UCSD-AML1 (cell line): Measurements from ENCODE around the gene LDHA.
"Not testable (repeated sequence)": the region's sequence is repeated elsewhere in the genome, so short reads cannot be mapped to it uniquely, and the experiment has no call there.

Experiments
- DNase-seq: peaks from one replicate; lab custom pipeline; 2025; ENCODE audit not compliant: unreplicated experiment; lab: John Stamatoyannopoulos, UW

The LDHA gene

GRCh38 chr11:18393581-18394274 lies 635 bp upstream of the LDHA start:
- DNase-seq, result no peak

DNA sequence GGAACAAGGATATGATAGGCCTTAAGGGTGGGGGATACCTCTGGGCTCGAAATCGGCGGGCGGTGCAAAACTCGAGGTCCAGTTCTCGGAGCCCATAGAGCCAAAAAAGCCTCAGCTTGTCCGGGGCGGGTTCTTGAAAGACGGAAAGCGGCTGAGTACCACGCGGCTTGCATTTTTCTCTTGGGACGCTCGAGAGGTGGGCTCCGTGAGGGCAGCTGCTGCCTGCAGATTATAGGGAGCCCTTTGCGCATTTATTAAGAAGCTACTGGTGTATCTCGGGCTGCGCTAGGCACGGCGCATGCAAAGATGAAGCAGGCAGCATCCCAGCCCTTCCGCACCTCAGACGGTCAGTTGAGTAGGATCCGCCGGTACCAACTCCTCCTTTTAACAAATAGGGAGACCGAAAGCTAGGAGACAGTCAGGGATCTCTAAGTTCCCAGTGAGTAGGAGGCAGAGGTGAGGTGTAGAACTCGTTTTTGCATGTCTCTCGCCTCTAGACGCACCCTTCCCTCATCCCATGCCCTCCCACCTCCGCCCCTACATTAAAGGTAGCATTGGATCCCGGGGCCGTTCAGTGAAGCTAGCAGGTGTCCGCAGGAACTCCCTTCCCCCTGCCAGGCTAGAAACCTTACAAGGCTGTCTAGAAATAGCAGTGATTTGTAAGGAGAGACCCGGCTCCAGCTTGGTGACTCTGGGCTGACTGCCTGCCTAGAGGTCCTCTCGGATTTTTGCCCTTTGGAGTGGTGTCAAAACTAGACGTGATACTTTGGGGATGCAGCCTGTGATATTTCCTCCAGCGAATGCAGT lies 768 bp downstream of the LDHA start:
- DNase-seq, result no peak

GRCh38 chr11:18395735-18396504 lies 1.6 kb downstream of the LDHA start:
- peak; percentile 99 for DNase-seq

- DNase-seq, result no peak
These were observed 3.6 kb downstream of the LDHA start for GRCh38 chr11:18397921-18398320.

DNA sequence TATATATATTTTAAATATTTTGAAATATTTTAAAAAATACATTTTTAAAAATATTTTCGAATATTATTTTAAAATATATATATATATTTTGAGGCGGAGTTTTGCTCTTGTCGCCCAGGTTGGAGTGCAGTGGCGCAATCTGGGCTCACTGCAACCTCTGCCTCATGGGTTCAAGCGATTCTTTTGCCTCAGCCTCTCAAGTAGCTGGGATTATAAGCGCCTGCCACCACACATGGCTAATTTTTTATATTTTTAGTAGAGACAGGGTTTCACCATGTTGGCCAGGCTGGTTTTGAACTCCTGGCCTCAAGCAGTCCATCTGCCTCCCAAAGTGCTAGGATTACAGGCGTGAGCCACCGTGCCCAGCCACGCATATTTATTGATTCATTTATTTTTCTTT lies 6.7 kb downstream of the LDHA start:
- DNase-seq, result not testable (repeated sequence)

DNA sequence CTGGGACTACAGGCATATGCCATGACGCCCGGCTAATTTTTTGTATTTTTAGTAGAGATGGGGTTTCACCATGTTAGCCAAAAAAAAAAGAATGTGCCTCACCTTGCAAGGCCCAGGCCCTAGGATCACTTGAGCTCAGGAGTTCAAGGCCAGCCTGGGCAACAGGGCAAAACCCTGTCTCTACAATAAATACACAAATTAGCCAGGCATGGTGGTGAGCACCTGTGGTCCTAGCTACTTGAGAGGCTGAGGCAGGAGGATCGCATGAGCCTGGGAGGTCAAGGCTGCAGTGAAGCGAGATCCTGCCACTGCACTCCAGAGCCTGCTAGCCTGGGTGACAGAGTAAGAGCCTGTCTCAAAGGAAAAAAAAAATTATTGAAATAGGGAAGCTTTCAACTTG lies 9.7 kb downstream of the LDHA start:
- no peak for DNase-seq

DNA sequence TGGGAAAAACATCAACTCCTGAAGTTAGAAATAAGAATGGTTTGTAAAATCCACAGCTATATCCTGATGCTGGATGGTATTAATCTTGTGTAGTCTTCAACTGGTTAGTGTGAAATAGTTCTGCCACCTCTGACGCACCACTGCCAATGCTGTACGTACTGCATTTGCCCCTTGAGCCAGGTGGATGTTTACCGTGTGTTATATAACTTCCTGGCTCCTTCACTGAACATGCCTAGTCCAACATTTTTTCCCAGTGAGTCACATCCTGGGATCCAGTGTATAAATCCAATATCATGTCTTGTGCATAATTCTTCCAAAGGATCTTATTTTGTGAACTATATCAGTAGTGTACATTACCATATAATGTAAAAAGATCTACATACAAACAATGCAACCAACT lies 13.0 kb downstream of the LDHA start:
- DNase-seq, result not testable (repeated sequence)

DNA sequence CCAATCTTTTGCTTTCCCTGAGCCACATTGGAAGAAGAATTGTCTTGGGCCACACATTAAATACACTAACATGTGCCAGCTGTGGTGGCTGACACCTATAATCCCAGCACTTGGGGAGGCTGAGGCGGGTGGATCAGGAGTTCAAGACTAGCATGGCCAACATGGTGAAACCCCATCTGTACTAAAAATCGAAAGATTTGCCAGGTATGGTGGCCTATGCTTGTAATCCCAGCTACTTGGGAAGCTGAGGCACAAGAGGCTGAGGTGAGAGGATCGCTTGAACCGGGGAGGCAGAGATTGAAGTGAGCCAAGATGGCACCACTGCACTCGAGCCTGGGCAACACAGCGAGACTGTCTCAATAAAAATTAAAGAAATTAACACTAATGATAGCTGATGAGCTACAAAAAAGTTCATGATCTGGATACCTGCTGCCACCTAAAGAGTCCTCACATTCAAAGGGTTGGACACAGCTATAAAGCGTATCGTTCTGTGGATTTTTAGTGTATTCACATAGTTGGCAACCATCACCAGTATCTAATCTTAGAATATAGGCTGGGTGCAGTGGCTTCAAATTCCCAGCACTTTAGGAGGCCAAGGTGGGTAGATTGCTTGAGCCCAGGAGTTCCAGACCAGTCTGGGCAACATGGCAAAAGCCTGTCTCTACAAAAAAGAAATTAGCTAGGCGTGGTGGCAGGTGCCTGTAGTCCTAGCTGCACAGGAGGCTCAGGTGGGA lies 14.4 kb downstream of the LDHA start:
- DNase-seq, result no peak

DNA sequence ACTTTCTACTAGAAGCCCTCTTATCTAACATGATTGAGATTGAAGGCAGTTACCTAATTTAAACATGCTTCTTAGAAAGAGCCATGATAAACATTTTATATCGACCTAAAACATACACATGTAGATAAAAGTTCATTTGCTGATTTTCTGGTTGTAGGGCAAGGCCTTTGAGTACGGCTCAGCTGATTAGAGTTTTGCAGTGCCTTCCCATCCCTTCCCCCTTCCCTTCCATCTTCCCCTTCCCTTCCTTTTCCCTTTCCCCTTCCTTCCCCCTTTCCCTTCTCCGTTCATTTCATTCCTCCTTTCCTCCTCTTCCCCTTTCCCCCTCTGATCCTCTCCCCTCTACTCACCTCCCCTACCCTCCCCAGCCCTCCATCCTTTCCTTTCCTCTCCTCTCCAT lies 22.1 kb downstream of the LDHA start:
- no peak for DNase-seq

DNA sequence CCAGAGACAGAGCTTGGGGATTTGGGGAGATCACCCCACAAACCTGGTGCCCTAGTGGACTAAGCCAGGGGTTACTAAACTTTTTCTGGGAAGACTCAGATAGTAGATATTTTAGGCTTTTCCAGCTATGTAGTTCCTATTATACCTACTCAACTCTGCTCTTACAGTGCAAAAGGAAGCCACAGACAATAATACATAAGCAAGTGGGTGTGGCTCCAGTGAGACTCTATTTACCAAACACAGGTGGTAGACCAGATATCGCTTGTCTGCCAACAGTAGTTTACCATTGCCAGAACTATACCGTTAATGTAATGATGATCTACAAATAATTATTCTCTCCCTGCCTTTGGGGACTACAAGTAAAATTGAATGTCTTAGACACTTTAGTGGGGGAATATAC lies 24.7 kb downstream of the LDHA start:
- no peak for DNase-seq

DNA sequence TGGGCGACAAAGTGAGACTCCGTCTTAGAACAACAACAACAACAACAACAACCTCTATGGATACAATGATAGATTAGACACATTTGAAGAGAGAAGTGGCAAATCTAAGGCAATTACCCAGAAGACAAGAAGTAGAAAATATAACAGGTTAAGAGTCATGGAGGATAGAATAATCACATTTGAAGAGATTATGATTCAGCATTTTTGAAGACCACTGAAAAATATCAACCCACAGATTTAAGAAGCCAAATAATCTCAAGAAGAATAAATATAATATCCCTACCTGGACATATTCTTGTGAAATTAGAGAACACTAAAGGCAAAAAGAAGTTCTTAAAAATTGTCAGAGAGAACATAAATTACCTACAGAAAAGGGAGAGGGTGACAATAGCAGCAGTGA lies 25.7 kb downstream of the LDHA start:
- DNase-seq, result no peak

GRCh38 chr11:18427240-18427639 lies 32.9 kb downstream of the LDHA start:
- no peak for DNase-seq

GRCh38 chr11:18429332-18429731 lies 35.0 kb downstream of the LDHA start:
- no peak for DNase-seq

- DNase-seq, result no peak
These were observed 44.3 kb downstream of the LDHA start for GRCh38 chr11:18438691-18439090.

DNA sequence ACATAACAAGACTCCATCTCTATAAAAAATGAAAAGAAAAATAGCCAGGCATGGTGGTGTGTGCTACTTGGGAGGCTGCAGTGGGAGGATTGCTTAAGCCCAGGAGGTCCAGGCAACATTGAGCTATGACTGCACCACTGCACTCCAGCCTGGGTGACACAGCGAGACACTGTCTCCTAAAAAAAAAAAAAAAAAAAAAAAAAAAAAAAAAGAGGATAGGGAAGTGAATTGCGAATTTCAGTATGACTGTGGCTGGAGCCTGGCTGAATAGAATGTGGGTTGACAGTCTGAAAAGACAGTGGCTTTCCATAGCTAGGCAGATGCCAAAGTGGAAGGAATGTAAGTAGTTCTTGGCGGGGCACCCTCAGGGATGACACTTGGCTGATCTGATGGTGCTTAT lies 54.9 kb downstream of the LDHA start:
- DNase-seq, result no peak

DNA sequence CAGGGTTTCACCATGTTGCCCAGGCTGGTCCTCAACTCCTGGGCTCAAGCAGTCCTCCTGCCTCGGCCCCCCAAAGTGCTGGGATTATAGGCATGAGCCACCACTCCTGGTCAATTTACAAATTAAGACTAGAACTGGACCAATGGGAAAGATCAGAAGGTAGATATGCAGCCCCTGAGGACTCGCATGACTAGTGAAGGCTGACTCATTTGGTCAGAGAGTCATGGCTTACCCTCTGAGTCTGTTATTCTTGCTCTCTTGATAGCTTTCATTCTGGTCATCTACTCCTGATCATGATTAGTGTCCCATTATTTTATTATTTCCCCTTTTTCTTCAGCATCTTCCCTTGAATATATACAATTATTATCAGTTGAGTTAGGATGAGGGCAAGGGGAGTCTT lies 58.6 kb downstream of the LDHA start:
- DNase-seq, result no peak

GRCh38 chr11:18455686-18456372 lies 61.5 kb downstream of the LDHA start, which contains the start of gene LDHAL6A:
TSS of gene LDHAL6A (plus strand) at chr11:18455856. CDS start at chr11:18456681, 825 bp downstream.
- DNase-seq, result no peak

GRCh38 chr11:18457450-18457849 lies 63.1 kb downstream of the LDHA start:
- DNase-seq, result no peak
